K562 (cell line): ENCODE results near the gene MAD1L1. TPM values are rescaled to one million over a fixed set of nuclear protein-coding genes. Genes with fewer than 3 reads are reported as not detected.

ENCODE experiments used
- ATAC-seq: fragments of 200-7000 bp; cut with Tn5 transposase; 3 replicates; pipeline ENCODE4 v1.9.1; 2020; ENCODE audit warnings: moderate library complexity
- BruUV-seq: library from RNA; stranded (reverse); fragments of 400-500 nt; replicated peaks from 2 replicates; lab custom pipeline; 2021; lab: Mats Ljungman, UMichigan
- CTCF ChIA-PET: fragments of 300-600 bp; formaldehyde crosslinking; extraction: SDS; loops from one replicate; lab custom pipeline; 2021; ENCODE audit warnings: low intra/inter-chr PET ratio; lab: Yijun Ruan, JAX
- POLR2A ChIA-PET: fragments of 300-600, 350-650 bp; sonication (Branson Sonifier 250); formaldehyde crosslinking; extraction: SDS; loops from one replicate; lab custom pipeline; 2021; ENCODE audit warnings: antibody characterized with exemption, inconsistent platforms; lab: Yijun Ruan, JAX
- DNase-seq, 4 experiments: peaks; one replicate each; pipeline versions ENCODE4 v3.0.0 to v3.0.0-alpha.2; 2011 to 2018; ENCODE audit warnings: low spot score in 3 of 4, mixed read lengths in 3 of 4; ENCODE audit errors: extremely low read depth in 1 of 4
- FAIRE-seq: peaks from 2 replicates; lab custom pipeline; 2011; peaks lifted over from hg19 to GRCh38; lab: Jason Lieb, UNC
- H2AFZ ChIP-seq: 2 replicates; pipeline ENCODE4 v1.6.0; 2011; ENCODE audit warnings: low read depth, low read length, control low read depth, inconsistent platforms
- H3K27ac ChIP-seq: fragments of 200-600 bp; 3 replicates; pipeline ENCODE4 v1.8.0; 2011; ENCODE audit warnings: low read depth, mild to moderate bottlenecking, control low read depth, inconsistent platforms, low read length, moderate library complexity, mixed read lengths; ENCODE audit errors: extremely low read depth
- H3K27me3 ChIP-seq, 2 experiments: fragments of 300-600 bp in 1 of 2; 2 replicates in 1 of 2; 3 replicates in 1 of 2; pipeline versions ENCODE4 v1.6.0 to v1.8.0; 2011; ENCODE audit warnings: inconsistent platforms in 2 of 2, low read length in 2 of 2, mild to moderate bottlenecking in 1 of 2, mixed read lengths in 1 of 2, moderate library complexity in 1 of 2; ENCODE audit not compliant: control insufficient read depth in 2 of 2, insufficient read depth in 2 of 2
- H3K36me3 ChIP-seq: fragments of 300-600 bp; 3 replicates; pipeline ENCODE4 v1.8.0; 2011; ENCODE audit warnings: mild to moderate bottlenecking, low read length, inconsistent platforms; ENCODE audit not compliant: control insufficient read depth, insufficient read depth
- H3K4me1 ChIP-seq, 2 experiments: fragments of 200-600 bp in 1 of 2; replicated peaks in 1 of 2; 2 replicates in 1 of 2; 3 replicates in 1 of 2; pipeline versions ENCODE4 v1.5.1 to v1.8.0; 2011; ENCODE audit warnings: inconsistent platforms in 2 of 2, low read length in 2 of 2, mild to moderate bottlenecking in 1 of 2, mixed read lengths in 1 of 2, moderate library complexity in 1 of 2; ENCODE audit not compliant: control insufficient read depth in 2 of 2, insufficient read depth in 2 of 2
- H3K4me2 ChIP-seq: 2 replicates; pipeline ENCODE4 v1.6.1; 2011; ENCODE audit warnings: low read length, control low read depth, inconsistent platforms, mixed read lengths; ENCODE audit not compliant: insufficient read depth
- H3K4me3 ChIP-seq: fragments of 200-600 bp; sonication (generic), shearing (Covaris generic); 2 replicates; pipeline ENCODE4 v1.5.1; 2016; ENCODE audit warnings: control low read depth, inconsistent platforms
- H3K79me2 ChIP-seq: fragments of 200-600 bp; 3 replicates; pipeline ENCODE4 v1.8.0; 2011; ENCODE audit warnings: low read length, inconsistent platforms; ENCODE audit not compliant: control insufficient read depth, insufficient read depth
- H3K9ac ChIP-seq, 2 experiments: 2 replicates each; pipeline versions ENCODE4 v1.6.0 to v1.6.1; 2011; ENCODE audit warnings: low read depth in 2 of 2, low read length in 2 of 2, control low read depth in 1 of 2, inconsistent platforms in 1 of 2, mild to moderate bottlenecking in 1 of 2, mixed read lengths in 1 of 2; ENCODE audit not compliant: insufficient read depth in 1 of 2
- H3K9me1 ChIP-seq: one replicate; pipeline ENCODE4 v1.6.0; 2011; ENCODE audit warnings: inconsistent platforms, mild to moderate bottlenecking, low read length, moderate library complexity; ENCODE audit not compliant: control insufficient read depth, insufficient read depth
- H3K9me3 ChIP-seq: replicated peaks from 2 replicates; pipeline ENCODE4 v1.5.1; 2011; ENCODE audit warnings: low read depth, low read length, inconsistent platforms; ENCODE audit not compliant: control insufficient read depth, insufficient read depth
- H4K20me1 ChIP-seq: replicated peaks from 2 replicates; pipeline ENCODE4 v1.6.1; 2011; ENCODE audit warnings: low read length, inconsistent platforms, mixed read lengths; ENCODE audit not compliant: control insufficient read depth, insufficient read depth
- ARID3B ChIP-seq: fragments of 250-450 bp; sonication (Bioruptor Pico); IDR thresholded peaks from 2 replicates; pipeline ENCODE4 v1.4.0; 2020; ENCODE audit warnings: borderline replicate concordance
- ASH1L ChIP-seq: fragments of 450-650 bp; IDR thresholded peaks from 2 replicates; pipeline ENCODE4 v1.6.1; 2018; ENCODE audit warnings: borderline replicate concordance, mild to moderate bottlenecking, low read depth; ENCODE audit not compliant: partially characterized antibody
- DDX20 ChIP-seq: fragments of 450-650 bp; IDR thresholded peaks from 2 replicates; pipeline ENCODE4 v1.6.1; 2016; ENCODE audit warnings: missing genetic modification characterization, low read depth, mild to moderate bottlenecking, missing compliant biosample characterization, moderate library complexity
- KAT8 ChIP-seq: fragments of 450-650 bp; IDR thresholded peaks from 2 replicates; pipeline ENCODE4 v1.6.1; 2016; ENCODE audit warnings: low read depth, mild to moderate bottlenecking
- MCM7 ChIP-seq, 2 experiments: fragments of 450-650 bp; IDR thresholded peaks; 2 replicates each; pipeline ENCODE4 v1.6.1; 2016 to 2018
- PRDM10 ChIP-seq: fragments of 450-650 bp; IDR thresholded peaks from 2 replicates; pipeline ENCODE4 v1.6.1; 2018; ENCODE audit not compliant: partially characterized antibody
- SNIP1 ChIP-seq: fragments of 450-650 bp; IDR thresholded peaks from 2 replicates; pipeline ENCODE4 v1.7.1; 2017; ENCODE audit warnings: low read depth, mild to moderate bottlenecking
- XRCC3 ChIP-seq: fragments of 450-650 bp; IDR thresholded peaks from 2 replicates; pipeline ENCODE4 v1.6.1; 2017; ENCODE audit warnings: mild to moderate bottlenecking, moderate library complexity
- ZNF134 ChIP-seq: fragments of 250-450 bp; sonication (Bioruptor Pico); conservative IDR thresholded peaks from 2 replicates; pipeline ENCODE4 v1.4.0; 2020
- ZNF398 ChIP-seq: fragments of 250-450 bp; sonication (Bioruptor Pico); IDR thresholded peaks from 2 replicates; pipeline ENCODE4 v1.8.0; 2021; ENCODE audit warnings: moderate library complexity, mild to moderate bottlenecking, inconsistent platforms
- ZNF639 ChIP-seq, 2 experiments: fragments of 200-800 bp in 1 of 2; sonication (Bioruptor generic) in 1 of 2; sonication (generic) in 1 of 2; formaldehyde crosslinking in 1 of 2; IDR thresholded peaks in 1 of 2; conservative IDR thresholded peaks in 1 of 2; 2 replicates each; pipeline versions ENCODE4 v1.5.0 to v1.6.1; 2016 to 2020; ENCODE audit warnings: missing compliant biosample characterization in 1 of 2, missing genetic modification characterization in 1 of 2, missing genetic modification reagents in 1 of 2
- WGBS: fragments of 100-300 bp; shearing (Covaris generic); methylation state at CpG from one replicate; pipeline ENCODE4 v1.1.6; 2016; ENCODE audit warnings: low coverage, mixed read lengths; ENCODE audit not compliant: insufficient coverage; ENCODE audit errors: missing lambda C conversion rate; 5-methylcytosine and 5-hydroxymethylcytosine counted together
- in situ Hi-C: fragments of 300-500 bp; cut with MboI; formaldehyde crosslinking; loops from 4 replicates; pipeline ENCODE4 v1.15.0; 2018; ENCODE audit warnings: inconsistent platforms, mixed read lengths
- intact Hi-C: fragments of 100-400 bp; cut with micrococcal nuclease; formaldehyde crosslinking; loops from 2 replicates; pipeline ENCODE4 v1.14.2; 2022
- polyA plus RNA-seq, 8 experiments: library from polyadenylated mRNA; depleted of rRNA in 4 of 8; stranded (reverse) in 5 of 8; unstranded in 3 of 8; fragments of >200 nt; fragmentation: Nextera tagmentation in 2 of 8; fragmentation: Illumina TruSeq in 1 of 8; extraction: Ambion mirVana in 2 of 8; extraction: Trizol in 1 of 8; gene quantifications; 2 replicates each; pipeline versions ENCODE4 v1.2.1 to v1.2.3, GENCODE V29; 2011 to 2014; ENCODE audit warnings: inconsistent platforms in 1 of 8, missing spikeins in 1 of 8
- total RNA-seq, 7 experiments: library from RNA; depleted of rRNA in 6 of 7; stranded (reverse); fragments of >200 nt in 6 of 7; fragmentation: Illumina TruSeq in 2 of 7; extraction: Trizol in 2 of 7; gene quantifications; 2 replicates each; pipeline versions ENCODE4 v1.2.1 to v1.2.3, GENCODE V29; 2011 to 2021; ENCODE audit warnings: low replicate concordance in 1 of 7

Gene MAD1L1
- total and polyA plus RNA-seq, 9 of the 15 experiments (the other 6 are each of a cell fraction or from before 2014, with no cell fraction given) = 1.7 to 89.7 (median 18.0) TPM

GRCh38 chr7:2082139-2082998 is 150.4 kb downstream of the MAD1L1 start:
- peaks cover 4% of the 10 kb centered on the region; the same call in 1 of the 3 replicates for H3K36me3 ChIP-seq
- no peak overlapping the region for H2AFZ ChIP-seq
- DNase-seq (no peak), FAIRE-seq (no peak), ATAC-seq (no peak)
- in situ Hi-C loops (no loop called here), intact Hi-C loops (no loop called here)
- no peak overlapping the region for H3K27ac ChIP-seq
- H4K20me1 ChIP-seq = 0 out of 2 replicates have a peak, but pooled peaks cover 3% of the 10 kb centered on the region
- peaks cover 3% of the 10 kb centered on the region for H3K9me1 ChIP-seq
- BruUV-seq = no TSS peak
- H3K27me3 ChIP-seq = no peaks in the 10 kb centered on the region
- peaks cover 15 to 70% of the 10 kb centered on the region in 2 experiments for H3K4me1 ChIP-seq
- H3K4me3 ChIP-seq = no peak overlapping the region
- no peak overlapping the region for H3K4me2 ChIP-seq
- 80% methylated on average over 25 of the region's 31 CpGs for WGBS
- no peaks in the 10 kb centered on the region for H3K9me3 ChIP-seq
- no peaks in the 10 kb centered on the region for H3K79me2 ChIP-seq
- POLR2A ChIA-PET = no interaction called here
- CTCF ChIA-PET = no interaction called here
- peak overlapping the region in 1 of 2 experiments; percentile 50; a peak in 2 of 4 replicates for H3K9ac ChIP-seq
- TF ChIP-seq SNIP1 (no peak), DDX20 (no peak), MCM7 (IDR thresholded peaks at IDR 0.05) (no peak), PRDM10 (no peak), ASH1L (no peak), ARID3B (CRISPR knock-in tag) (no peak), ZNF398 (CRISPR knock-in tag) (no peak), KAT8 (no peak), ZNF639 (CRISPR knock-in tag; conservative IDR thresholded peaks at IDR 0.05 in 1 of 2, IDR thresholded peaks at IDR 0.05 in 1 of 2) (no peak), XRCC3 (no peak), ZNF134 (CRISPR knock-in tag) (no peak)
